HG03175 (cell line): Measurements from ENCODE around the gene LCNL1.
A peak's percentile ranks its signal among the peaks of the same experiment; 100 is the strongest.
"Not testable (repeated sequence)": the region's sequence is repeated elsewhere in the genome, so short reads cannot be mapped to it uniquely, and the experiment has no call there.

Experiments
- ATAC-seq: cut with Tn5 transposase; IDR thresholded peaks from one replicate; pipeline ENCODE4 v1.9.1; 2021; ENCODE audit warnings: mild to moderate bottlenecking, moderate library complexity; ENCODE audit not compliant: unreplicated experiment

LCNL1 gene

DNA sequence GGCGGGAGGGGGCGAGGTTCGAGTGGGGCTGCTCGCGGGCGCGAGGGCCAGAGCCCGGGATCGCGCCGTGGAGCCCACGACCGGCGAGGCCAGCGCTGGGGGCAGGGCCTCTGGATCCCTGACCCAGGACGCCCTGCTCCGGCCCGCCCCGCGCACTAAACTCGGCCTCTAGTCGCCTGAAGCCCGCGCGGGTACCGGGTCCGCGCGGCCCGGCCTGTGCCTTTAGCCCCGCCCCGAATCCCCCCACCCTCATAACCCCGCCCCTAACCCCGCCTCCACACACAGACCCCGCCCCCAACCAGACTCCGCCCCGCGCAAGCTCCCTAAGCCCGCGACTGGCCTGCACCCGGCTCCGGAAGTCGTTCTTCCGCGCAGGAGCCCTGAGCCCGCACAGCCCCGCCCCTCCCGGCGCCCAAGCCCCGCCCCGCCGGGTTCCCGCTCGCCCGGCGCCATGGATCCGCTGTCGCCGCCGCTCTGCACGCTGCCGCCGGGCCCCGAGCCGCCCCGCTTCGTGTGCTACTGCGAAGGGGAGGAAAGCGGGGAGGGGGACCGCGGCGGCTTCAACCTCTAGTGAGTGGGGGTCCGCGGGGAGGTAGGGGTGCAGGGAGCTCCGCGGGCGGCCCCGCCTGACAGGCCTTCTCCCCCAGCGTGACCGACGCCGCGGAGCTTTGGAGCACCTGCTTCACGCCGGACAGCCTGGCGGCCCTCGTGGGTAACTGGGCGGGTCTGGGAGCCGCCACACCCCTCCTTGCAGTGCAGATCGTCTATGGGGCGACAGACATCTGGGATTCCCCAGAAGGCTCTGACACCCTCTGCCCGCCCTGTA, 9.4 kb downstream of the LCNL1 start, which contains the start of gene PAXX:
Gene PAXX, plus strand, starts transcription at position 430 of the 826 bp plus-strand sequence. Its CDS starts 22 bp downstream, at position 452.
- peak; percentile 83 for ATAC-seq

DNA sequence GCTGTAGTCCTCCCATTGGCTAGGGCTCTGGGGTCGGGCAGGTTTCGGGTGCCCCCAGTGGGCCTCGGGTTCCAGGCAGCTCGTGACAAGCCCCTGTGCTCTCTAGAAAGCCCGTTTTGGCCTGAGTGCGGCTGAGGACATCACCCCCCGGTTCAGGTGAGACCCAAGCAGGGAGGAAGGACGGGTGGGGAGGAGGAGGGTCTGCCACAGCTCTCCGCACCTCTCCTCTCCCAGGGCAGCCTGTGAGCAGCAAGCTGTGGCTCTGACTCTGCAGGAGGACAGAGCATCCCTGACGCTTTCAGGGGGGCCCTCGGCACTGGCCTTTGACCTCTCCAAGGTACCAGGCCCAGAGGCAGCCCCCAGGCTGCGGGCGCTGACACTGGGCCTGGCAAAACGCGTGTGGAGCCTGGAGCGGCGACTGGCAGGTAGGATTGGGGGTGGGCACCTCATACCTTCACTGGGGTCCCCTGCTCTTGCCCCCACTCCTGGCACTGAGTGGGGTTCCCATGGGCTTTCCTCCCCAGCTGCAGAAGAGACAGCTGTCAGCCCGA, 10.1 kb downstream of the LCNL1 start:
- no peak for ATAC-seq

DNA sequence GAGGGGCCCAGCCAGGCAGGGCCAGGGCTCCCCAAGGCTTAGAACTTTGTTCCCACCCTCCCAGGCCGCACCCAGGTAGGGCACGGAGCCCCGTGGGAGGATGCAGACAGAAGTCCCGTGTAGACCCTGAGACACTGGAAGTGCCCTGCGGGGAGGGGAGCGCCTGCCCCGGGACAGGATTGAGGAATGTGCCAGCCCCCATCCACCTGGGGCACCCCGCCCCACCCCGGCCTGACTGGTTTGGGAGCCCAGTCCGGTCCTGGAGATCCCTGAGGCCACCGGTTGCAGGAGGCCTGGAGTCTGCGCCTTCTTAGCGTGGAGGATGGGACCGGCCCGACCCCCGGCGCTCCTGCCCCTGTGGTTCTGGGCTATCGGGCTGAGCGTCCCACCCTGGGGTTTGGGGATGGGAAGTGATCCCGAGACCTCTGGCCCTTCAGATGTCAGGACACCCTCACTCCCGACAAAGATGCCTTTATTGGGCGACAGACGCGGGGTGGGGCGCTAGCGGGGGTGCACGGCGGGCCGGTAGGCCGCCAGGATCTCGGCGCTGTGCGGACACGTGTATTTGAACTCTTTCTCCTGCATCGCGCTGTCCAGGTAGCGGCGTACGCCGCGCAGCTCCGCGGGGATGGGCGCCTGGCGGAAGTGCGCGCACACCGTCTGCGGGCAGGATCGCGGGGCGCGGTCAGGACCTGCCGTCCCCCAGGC, 11.5 kb downstream of the LCNL1 start:
- no peak for ATAC-seq

DNA sequence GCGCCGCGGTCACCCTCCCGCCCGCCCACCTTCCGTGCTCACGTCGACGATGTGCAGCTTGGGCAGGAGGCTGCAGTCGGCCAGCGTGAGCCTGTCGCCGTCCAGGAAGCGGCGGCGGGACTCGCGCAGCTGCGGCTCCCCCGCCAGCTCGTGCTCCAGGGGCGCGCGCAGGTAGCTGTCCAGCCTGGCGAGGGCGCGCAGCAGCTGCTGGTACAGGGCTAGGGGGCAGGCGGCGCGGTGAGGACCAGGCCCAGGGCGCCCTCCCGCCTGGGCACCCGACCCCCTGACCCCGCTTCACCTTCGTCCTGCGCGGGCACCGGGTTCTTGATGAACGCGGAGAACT, 12.1 kb downstream of the LCNL1 start:
- ATAC-seq: no peak

DNA sequence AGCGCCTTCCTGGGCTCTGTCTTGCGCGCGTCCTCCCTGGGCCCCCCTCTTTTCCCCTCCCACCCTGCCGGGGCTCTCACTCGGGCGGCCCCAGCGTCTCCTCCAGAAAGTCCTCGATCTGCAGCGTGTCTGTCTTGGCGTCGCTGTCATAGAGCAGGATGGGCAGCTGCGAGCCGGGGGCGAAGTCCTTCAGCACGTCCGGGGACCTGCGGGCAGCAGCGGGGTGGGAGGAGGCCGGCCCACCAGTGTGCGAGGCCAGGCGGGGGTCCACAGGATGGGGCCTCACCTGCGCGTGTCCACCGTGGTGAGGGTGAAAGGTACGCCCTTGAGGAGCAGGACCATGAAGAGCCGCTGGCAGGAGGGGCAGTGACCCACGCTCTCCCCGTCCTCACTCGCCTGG, 12.6 kb downstream of the LCNL1 start:
- no peak for ATAC-seq

DNA sequence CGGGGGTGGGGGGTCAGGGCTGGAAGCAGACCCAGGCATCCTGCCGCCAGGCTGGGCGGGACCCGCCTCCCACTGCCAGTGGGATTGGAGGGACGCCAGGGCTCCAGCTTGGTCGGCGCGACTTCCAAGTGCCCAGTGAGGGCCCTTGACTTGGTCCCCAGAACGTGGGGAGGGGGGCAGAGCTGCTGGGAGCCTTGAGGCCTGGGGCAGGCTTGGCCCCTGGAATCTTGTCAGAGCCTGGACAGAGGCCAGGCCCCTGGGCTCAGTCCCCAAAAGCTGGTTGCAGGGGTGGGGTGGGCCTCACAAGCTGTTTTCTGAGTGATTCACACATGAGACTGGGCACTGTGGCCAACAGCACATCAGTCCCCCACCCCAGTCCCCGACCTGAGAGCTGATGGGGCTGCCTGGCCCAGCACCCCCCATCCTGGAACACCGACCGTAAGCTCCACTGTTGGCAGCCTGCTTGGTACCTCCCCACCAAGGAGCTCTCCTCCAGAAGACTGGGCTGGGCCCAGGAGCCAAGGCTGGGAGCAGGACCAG, 13.0 kb downstream of the LCNL1 start:
- ATAC-seq: no peak

DNA sequence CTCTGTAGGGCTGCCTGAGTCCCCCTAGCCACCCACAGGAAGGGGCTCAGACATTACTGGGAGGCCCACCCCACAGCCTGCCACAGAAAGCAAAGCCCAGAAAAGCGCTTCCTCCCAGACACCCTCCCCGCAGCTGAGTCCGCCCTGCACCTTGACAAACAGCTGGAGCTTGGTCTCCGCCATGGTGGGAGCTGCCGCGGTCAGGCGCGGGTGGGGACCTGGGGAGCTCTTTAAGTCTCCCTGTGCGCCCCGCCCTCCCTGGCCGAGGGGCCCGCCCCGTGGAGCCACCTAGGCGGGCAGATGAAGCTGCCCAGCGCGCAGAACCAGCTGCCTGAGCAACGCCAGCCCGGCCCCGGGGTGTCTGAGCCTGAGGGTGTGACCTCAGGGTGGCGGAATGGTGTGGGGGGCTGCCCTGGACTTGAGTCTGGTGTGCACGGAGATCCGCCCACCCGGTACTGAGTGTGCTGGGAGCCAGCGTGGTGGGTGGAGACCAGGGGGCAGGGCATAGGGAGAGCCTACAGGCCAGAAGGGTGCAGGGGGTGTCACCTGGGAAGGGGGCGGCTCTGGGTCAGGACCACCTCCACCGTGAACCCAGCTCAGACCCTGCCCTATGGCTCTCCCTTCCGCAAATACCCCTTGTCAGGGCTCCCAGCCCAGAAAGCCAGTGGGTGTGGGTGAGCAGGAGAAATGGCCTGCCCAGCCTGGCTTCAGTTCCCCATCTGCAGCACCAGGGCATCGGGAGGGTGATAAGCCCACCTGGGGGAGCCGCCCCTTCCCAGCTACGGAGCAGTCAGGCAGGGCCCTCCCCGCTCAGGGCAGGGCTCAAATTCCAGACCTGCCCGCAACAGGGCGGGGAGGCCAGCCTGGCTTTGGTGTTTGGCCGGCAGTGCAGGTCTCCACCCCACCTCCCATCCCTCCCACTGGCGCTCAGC, 13.8 kb downstream of the LCNL1 start, which contains the start of gene CLIC3:
Gene CLIC3, minus strand, starts transcription at position 208 of the 932 bp plus-strand sequence. Its CDS starts 25 bp downstream, at position 183.
- no peak for ATAC-seq

DNA sequence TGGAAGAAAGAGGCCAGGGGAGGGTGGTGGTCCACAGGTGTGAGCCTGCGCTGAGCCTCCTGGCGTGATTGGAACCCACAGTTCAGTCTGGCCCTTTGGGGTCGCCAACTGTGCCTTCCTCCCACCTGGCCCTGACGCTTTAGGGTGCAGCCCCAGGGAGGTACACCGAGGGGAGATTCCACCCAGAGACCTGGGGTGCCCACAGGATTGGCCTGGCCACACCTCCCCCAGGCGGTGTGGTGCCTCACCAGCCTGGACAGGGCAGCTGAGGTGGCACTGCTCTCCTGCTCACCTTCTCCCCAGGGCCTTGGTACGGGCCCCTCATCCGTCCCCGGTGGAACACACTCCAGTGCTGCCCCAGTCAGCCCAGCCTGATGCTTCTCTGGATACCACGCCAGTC, 14.6 kb downstream of the LCNL1 start:
- no peak for ATAC-seq

DNA sequence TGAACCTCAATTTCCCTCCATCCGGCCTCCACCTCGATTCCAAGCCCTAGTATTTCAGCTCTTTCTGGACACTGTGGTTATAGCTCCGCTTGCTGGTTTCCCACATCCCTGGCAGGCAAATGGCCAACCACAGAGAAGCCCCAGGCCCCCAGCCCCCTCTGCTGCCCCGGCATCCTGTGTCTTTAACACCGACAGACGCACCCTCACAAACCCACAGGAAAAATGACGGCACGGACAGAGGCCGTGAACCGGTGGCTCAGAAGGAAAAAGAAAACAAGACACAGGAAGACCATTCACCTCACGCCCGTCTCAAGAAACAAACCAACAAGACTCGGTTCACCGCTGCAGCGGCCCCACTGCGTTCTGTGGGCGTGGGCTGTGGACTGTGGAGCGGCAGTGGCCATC, 15.0 kb downstream of the LCNL1 start:
- ATAC-seq: no peak

DNA sequence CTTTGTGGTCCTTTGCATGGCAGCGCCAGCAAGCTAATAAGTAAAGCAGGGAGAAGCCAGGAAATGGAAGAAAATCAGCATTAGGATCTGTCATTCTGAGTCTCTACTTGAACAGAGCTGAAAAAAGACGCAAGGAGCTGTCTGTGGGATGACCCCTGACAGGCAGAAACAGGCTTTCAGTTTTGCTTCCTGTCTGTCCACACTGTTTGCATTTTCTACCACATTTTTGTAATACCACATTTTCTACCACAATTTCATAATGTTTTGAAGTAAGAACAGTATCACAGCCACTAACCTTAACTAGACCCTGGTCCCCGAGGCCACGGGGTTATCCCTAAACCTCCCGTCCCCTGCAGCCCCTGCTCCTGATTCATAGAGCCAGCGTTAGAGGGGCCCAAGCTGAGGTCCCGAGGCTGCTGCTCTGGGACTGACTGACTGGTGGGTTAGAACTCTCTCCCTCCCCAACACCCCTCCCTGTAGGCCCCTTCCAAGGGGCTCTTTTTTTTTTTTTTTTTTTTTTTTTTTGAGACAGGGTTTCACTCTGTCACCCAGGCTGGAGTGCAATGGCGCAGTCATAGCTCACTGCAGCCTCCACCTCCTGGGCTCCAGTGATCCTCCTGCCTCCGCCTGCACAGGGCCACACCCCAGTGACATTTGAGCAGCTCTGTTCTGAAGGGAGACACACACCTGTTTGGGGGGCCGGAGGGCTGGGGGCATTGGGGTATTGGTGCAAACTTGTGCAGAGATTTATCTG, 17.6 kb downstream of the LCNL1 start:
- peak; percentile 71 for ATAC-seq

DNA sequence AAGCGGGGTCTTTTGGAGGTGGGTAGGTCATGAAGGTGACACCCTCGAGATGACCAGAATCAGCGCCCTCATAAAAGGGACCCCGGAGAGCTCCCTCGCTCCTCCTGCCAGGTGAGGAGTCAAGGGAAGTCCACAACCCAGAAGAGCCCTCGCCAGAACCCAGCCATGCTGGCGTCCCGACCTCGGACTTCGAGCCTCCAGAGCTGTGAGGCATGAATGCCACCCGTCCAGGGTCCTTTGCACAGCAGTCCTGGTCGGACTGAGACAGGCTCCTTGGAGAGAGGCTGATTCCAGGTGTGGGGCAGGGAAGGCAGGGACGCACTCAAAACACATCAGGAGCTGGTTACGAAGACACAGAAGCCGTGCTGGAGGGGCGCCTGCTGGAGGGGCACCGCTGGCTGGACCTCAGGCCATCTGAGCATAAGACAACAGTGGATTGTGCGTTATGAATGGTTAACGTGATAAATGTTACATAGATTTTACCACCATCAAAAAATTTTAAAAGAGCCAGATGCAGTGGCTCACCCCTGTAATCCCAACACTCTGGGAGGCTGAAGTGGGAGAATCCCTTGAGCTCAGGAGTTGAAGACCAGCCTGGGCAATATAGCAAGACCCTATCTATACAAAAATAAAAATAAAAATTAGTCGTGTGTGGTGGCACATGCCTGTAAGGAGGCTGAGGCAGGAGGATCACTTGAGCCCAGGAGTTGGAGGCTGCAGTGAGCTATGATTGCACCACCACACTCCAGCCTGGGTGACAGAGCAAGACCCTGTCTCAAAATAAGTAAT, 19.3 kb downstream of the LCNL1 start:
- ATAC-seq: no peak

DNA sequence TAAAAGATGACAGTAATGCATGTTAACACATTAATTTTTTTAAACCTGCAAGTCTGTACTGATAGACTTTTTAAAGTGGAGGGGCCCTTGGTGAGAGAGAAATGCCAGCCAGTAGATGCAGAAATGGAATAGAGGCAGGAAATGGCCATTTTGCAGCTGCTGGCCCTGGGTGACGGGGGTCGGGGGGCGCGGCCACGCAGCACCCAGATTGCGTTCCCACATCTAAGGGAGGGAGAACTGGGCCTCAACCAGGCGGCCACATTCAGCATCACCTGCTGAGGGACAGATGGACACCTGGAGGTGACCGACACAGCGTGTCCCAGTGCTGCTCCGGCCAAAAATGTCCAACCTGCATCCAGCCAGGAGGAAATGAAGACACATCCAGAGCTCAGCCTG, 19.9 kb downstream of the LCNL1 start:
- ATAC-seq: no peak

DNA sequence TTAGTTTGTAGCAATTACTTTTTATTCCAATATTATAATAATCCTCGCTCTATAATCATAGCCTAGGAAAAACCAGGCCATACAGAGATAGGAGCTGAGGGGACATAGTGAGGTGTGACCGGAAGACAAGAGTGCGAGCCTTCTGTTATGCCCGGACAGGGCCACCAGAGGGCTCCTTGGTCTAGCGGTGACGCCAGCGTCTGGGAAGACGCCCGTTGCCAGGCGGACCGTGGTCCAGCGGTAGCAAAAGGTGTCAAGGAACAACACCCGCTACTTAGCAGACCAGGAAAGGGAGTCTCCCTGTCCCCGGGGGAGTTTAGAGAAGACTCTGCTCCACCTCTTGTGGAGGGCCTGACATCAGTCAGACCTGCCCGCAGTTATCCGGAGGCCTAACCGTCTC, 21.5 kb downstream of the LCNL1 start:
- ATAC-seq: not testable (repeated sequence)

DNA sequence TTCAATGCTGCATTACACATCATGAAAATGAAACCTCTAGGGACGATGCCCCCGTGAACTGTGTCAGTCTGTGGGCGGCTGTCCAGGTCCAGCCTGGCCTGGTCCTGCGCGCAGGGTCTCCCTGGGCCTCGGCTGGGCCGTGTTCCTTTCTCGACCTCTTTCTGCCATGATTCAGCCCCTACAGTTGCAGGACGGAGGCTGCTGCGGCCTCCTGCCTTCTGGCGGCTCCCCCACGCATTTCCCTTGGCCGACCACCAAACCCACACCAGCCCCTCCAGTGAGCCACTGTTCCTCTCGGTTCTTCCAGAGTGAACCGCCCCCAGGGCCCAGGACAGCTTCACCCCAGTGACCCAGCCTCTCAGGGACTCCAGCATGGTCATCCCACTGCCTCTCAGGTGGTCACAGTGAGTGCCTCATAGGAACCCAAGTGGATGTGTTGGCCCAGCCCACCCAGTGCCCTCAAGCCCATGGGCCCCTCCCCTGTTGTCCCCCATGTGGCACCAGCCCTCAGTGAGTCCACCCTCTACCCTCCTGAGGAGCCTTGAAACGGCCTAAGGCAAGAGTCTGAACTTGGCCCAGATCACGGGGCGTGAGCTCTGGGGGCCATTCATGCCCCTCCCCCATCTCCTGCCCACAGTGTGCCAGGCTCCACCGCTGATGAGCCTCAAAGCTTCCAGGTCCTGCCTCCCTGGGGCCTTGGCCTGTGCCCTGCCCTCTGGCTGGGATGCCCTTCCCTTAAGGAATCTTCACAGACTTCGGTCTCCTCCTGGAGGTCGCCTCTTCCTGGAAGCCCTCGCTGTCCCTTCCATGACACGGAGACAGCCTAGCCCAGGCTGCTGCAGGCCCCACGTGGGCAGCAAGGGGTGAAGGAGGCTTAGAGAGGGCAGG, 23.6 kb downstream of the LCNL1 start:
- ATAC-seq: no peak

DNA sequence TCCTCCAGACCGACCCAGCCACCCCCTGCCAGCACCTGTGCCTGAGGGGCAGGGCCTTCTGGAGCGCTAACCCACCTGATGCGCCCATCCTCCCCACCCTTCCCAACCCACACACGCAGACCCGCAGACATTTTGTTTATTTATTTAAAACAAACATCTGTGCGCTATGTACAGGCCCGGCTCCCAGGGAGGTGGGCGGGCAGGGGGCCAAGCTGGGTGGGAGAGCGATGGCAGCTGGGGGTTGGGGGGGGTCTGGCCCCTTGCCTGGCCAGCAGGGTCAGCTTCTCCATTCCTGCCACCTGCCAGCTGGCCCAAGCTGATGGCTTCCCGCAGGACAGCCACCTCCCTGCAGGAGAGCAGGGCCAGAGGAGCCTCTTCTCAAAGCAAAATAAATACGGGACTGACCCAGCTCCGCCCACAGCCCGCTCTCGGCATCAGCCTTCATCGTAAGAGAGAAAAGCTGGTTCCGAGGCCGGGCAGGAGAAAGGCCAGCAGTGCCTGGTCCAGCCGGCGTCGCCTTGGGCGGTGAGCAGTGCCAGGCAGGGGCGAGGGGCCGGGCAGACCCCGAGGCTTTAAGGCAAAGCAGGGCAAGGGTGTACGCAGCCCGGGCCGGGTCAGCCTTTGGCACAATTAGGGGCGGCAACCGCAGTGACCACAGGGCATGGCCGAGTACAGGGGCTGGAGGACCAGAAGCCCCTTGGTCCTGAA, 24.5 kb downstream of the LCNL1 start:
- ATAC-seq: no peak

DNA sequence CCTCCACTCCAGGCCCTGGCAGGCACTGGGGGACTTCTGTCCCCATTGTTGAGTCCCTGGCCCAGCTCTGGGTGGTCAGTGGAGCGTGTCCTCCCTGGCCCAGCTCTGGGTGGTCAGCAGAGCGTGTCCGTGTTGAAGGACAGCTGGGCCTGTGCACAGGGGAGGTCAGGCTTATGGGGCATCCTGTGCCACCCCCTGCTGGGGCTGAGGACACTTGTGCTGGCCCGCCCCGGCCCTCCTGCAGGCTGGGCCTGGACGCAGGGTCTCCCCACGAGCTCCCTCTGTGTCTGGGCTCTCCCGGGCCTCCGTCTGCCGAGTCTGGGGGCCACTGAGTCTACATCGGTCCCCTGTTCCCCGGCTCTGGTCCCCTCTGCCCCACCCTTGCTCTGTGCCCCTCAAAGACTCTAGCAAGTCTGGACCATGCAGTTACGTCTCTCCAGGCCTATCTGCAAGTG, 25.1 kb downstream of the LCNL1 start:
- ATAC-seq: no peak

DNA sequence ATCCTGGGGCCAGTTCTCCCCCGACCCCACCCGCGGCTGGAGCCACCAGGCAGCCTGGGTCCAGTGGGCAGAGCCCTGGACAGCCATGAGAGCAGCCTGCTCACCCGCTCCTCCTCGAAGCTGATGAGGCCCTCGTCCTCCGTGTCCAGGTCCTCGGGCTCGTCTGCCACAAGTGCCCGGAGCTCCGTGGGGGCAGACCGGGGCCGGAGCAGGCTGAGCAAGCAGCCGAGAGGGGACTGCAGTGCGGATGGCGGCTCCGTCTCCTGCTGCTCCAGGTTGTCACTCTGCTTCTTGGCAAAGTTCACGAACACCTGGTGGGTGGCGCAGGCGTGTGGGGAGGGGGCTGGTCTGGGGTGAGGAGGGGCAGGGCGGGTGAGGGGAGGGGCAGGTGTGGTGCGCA, 25.5 kb downstream of the LCNL1 start:
- ATAC-seq: no peak
